H1 (cell line): Measurements from ENCODE around the gene PSMD5. TPM values are rescaled to one million over a fixed set of nuclear protein-coding genes. Genes with fewer than 3 reads are reported as not detected.

Experiments used
- CTCF ChIA-PET: fragments of 300-600 bp; sonication (Branson Sonifier 250); formaldehyde crosslinking; loops from one replicate; lab custom pipeline; 2021; ENCODE audit not compliant: partially characterized antibody; lab: Charles Lee
- POLR2A ChIA-PET: fragments of 300-600 bp; sonication (Branson Sonifier 250); formaldehyde crosslinking; loops from one replicate; lab custom pipeline; 2021; ENCODE audit warnings: inconsistent platforms; ENCODE audit not compliant: partially characterized antibody; lab: Charles Lee
- DNase-seq, 2 experiments: peaks; one replicate each; pipeline versions ENCODE4 v3.0.0 to v3.0.0-alpha.2; 2010 to 2022; ENCODE audit warnings: low spot score in 2 of 2, low read depth in 1 of 2, mixed read lengths in 1 of 2
- FAIRE-seq: peaks from 2 replicates; lab custom pipeline; 2011; peaks lifted over from hg19 to GRCh38; lab: Jason Lieb, UNC
- H2AFZ ChIP-seq: 2 replicates; pipeline ENCODE4 v1.8.1; 2012; ENCODE audit warnings: low read length, inconsistent platforms
- H2AK5ac ChIP-seq: 2 replicates; pipeline ENCODE4 v1.6.1; 2013; ENCODE audit warnings: low read depth, low read length
- H2BK120ac ChIP-seq: replicated peaks from 2 replicates; pipeline ENCODE3; 2013; ENCODE audit warnings: low read depth, low read length, inconsistent platforms
- H2BK12ac ChIP-seq: 2 replicates; pipeline ENCODE4 v1.6.1; 2013; ENCODE audit warnings: low read depth, low read length
- H2BK15ac ChIP-seq: 2 replicates; pipeline ENCODE4 v1.6.1; 2013; ENCODE audit warnings: low read length
- H2BK20ac ChIP-seq: 2 replicates; pipeline ENCODE4 v1.6.1; 2013; ENCODE audit warnings: low read length
- H2BK5ac ChIP-seq: 2 replicates; pipeline ENCODE4 v1.6.1; 2013; ENCODE audit warnings: low read depth, low read length
- H3K14ac ChIP-seq: 2 replicates; pipeline ENCODE4 v1.6.1; 2013; ENCODE audit warnings: inconsistent platforms; ENCODE audit not compliant: insufficient read length
- H3K18ac ChIP-seq: 2 replicates; pipeline ENCODE4 v1.6.1; 2013; ENCODE audit warnings: low read length; ENCODE audit errors: extremely low read depth
- H3K23ac ChIP-seq: 2 replicates; pipeline ENCODE4 v1.6.1; 2013; ENCODE audit warnings: inconsistent platforms; ENCODE audit not compliant: insufficient read length
- H3K23me2 ChIP-seq: 2 replicates; pipeline ENCODE4 v1.6.1; 2013; ENCODE audit warnings: low read depth, low read length
- H3K27ac ChIP-seq: 2 replicates; pipeline ENCODE4 v1.6.1; 2011; ENCODE audit warnings: low read depth, low read length, inconsistent platforms
- H3K27me3 ChIP-seq, 4 experiments: replicated peaks in 1 of 4; 1 replicate in 1 of 4; 2 replicates in 3 of 4; pipeline versions ENCODE4 v1.6.1 to v1.8.1; 2011 to 2013; ENCODE audit warnings: low read length in 3 of 4, mild to moderate bottlenecking in 3 of 4, inconsistent platforms in 2 of 4, mixed read lengths in 2 of 4, moderate library complexity in 1 of 4; ENCODE audit not compliant: control insufficient read depth in 3 of 4, insufficient read depth in 3 of 4; ENCODE audit errors: extremely low read depth in 1 of 4
- H3K36me3 ChIP-seq, 4 experiments: 2 replicates each; pipeline versions ENCODE4 v1.6.1 to v1.8.1; 2011 to 2013; ENCODE audit warnings: mild to moderate bottlenecking in 4 of 4, low read length in 3 of 4, moderate library complexity in 2 of 4, control low read depth in 1 of 4, inconsistent platforms in 1 of 4; ENCODE audit not compliant: insufficient read depth in 4 of 4, control insufficient read depth in 2 of 4
- H3K4ac ChIP-seq: replicated peaks from 2 replicates; pipeline ENCODE3; 2013; ENCODE audit warnings: low read length, low read depth, mixed read lengths, inconsistent platforms; ENCODE audit not compliant: insufficient read length
- H3K4me1 ChIP-seq, 4 experiments: replicated peaks in 1 of 4; 1 replicate in 1 of 4; 2 replicates in 3 of 4; pipeline versions ENCODE4 v1.6.1 to v1.8.1; 2011 to 2013; ENCODE audit warnings: low read length in 3 of 4, inconsistent platforms in 2 of 4, mixed read lengths in 1 of 4; ENCODE audit not compliant: insufficient read depth in 4 of 4, control insufficient read depth in 3 of 4
- H3K4me2 ChIP-seq, 2 experiments: 2 replicates each; pipeline versions ENCODE4 v1.6.1 to v1.8.1; 2011 to 2013; ENCODE audit warnings: low read depth in 2 of 2, low read length in 2 of 2, control low read depth in 1 of 2, inconsistent platforms in 1 of 2, mild to moderate bottlenecking in 1 of 2; ENCODE audit not compliant: insufficient read depth in 1 of 2
- H3K4me3 ChIP-seq, 4 experiments: fragments of 200-600, 300-600 bp in 1 of 4; sonication (generic), shearing (Covaris generic), sonication (Bioruptor Twin) in 1 of 4; 2 replicates each; pipeline versions ENCODE4 v1.5.1 to v1.8.1; 2011 to 2016; ENCODE audit warnings: low read length in 4 of 4, low read depth in 3 of 4, control low read depth in 2 of 4, inconsistent platforms in 2 of 4, mild to moderate bottlenecking in 2 of 4, mixed read lengths in 1 of 4, moderate library complexity in 1 of 4; ENCODE audit not compliant: insufficient read depth in 2 of 4; ENCODE audit errors: extremely low read depth in 1 of 4
- H3K56ac ChIP-seq: replicated peaks from 2 replicates; pipeline ENCODE3; 2013; ENCODE audit warnings: low read depth, mild to moderate bottlenecking, mixed read lengths, low read length, inconsistent platforms; ENCODE audit not compliant: insufficient read length
- H3K79me1 ChIP-seq: 2 replicates; pipeline ENCODE4 v1.6.1; 2013; ENCODE audit warnings: low read depth, low read length, control low read depth
- H3K79me2 ChIP-seq, 2 experiments: 2 replicates each; pipeline versions ENCODE4 v1.6.1 to v1.8.1; 2012 to 2013; ENCODE audit warnings: low read length in 2 of 2, mild to moderate bottlenecking in 2 of 2, inconsistent platforms in 1 of 2; ENCODE audit not compliant: insufficient read depth in 2 of 2, control insufficient read depth in 1 of 2
- H3K9ac ChIP-seq, 4 experiments: replicated peaks in 1 of 4; 1 replicate in 1 of 4; 2 replicates in 3 of 4; pipeline versions ENCODE4 v1.6.1 to v1.8.1; 2011 to 2013; ENCODE audit warnings: low read depth in 3 of 4, low read length in 3 of 4, control low read depth in 2 of 4, mild to moderate bottlenecking in 2 of 4, moderate library complexity in 2 of 4, inconsistent platforms in 1 of 4; ENCODE audit errors: extremely low read depth in 1 of 4
- H3K9me3 ChIP-seq, 2 experiments: 2 replicates each; pipeline versions ENCODE4 v1.6.1 to v1.8.1; 2012 to 2013; ENCODE audit warnings: mild to moderate bottlenecking in 2 of 2, moderate library complexity in 2 of 2, control low read depth in 1 of 2, inconsistent platforms in 1 of 2, low read depth in 1 of 2, low read length in 1 of 2, mixed read lengths in 1 of 2; ENCODE audit not compliant: insufficient read depth in 2 of 2
- H4K20me1 ChIP-seq, 2 experiments: replicated peaks in 1 of 2; 2 replicates each; pipeline versions ENCODE3 to v1.8.1; 2011 to 2013; ENCODE audit warnings: inconsistent platforms in 2 of 2, low read length in 2 of 2, mild to moderate bottlenecking in 1 of 2; ENCODE audit not compliant: insufficient read depth in 2 of 2, control insufficient read depth in 1 of 2
- H4K5ac ChIP-seq: 2 replicates; pipeline ENCODE4 v1.6.1; 2013; ENCODE audit warnings: low read length, low read depth, mixed read lengths, inconsistent platforms; ENCODE audit not compliant: insufficient read length
- H4K8ac ChIP-seq: 2 replicates; pipeline ENCODE4 v1.8.0; 2013; ENCODE audit warnings: mild to moderate bottlenecking, moderate library complexity, low read length, inconsistent platforms; ENCODE audit not compliant: insufficient read depth; ENCODE audit errors: extremely low read depth
- H4K91ac ChIP-seq: replicated peaks from 2 replicates; pipeline ENCODE3; 2013; ENCODE audit warnings: low read length, mixed read lengths, inconsistent platforms; ENCODE audit not compliant: insufficient read length
- FOSL1 ChIP-seq: IDR thresholded peaks from 2 replicates; pipeline ENCODE4 v1.6.1; 2011; ENCODE audit warnings: mild to moderate bottlenecking, low read depth, low read length, moderate library complexity; ENCODE audit not compliant: insufficient read depth
- HDAC6 ChIP-seq: IDR thresholded peaks from one replicate; pipeline ENCODE4 v1.7.1; 2012; ENCODE audit warnings: low read depth, mild to moderate bottlenecking, inconsistent platforms, low read length, moderate library complexity
- JUN ChIP-seq: IDR thresholded peaks from 2 replicates; pipeline ENCODE4 v1.6.1; 2011; ENCODE audit warnings: low read depth, mild to moderate bottlenecking, improper control_type of control experiment, low read length
- NRF1 ChIP-seq: IDR thresholded peaks from 2 replicates; pipeline ENCODE4 v1.6.1; 2011; ENCODE audit warnings: mild to moderate bottlenecking, low read depth, low read length, improper control_type of control experiment
- PHF8 ChIP-seq: fragments of 200-600 bp; sonication (generic); conservative IDR thresholded peaks from 2 replicates; pipeline ENCODE4 v1.7.1; 2012; ENCODE audit warnings: low read depth, mild to moderate bottlenecking, inconsistent platforms, low read length, moderate library complexity
- RBBP5 ChIP-seq: IDR thresholded peaks from 2 replicates; pipeline ENCODE4 v1.7.1; 2012; ENCODE audit warnings: low read depth, mild to moderate bottlenecking, inconsistent platforms, low read length, moderate library complexity, borderline replicate concordance
- RNF2 ChIP-seq: fragments of 200-900, 300-1000 bp; sonication (generic); IDR thresholded peaks from 2 replicates; pipeline ENCODE4 v1.7.1; 2016; ENCODE audit warnings: borderline replicate concordance, low read depth, mild to moderate bottlenecking, antibody characterized with exemption, low read length; ENCODE audit not compliant: poor library complexity, severe bottlenecking; ENCODE audit errors: missing control alignments
- RXRA ChIP-seq: IDR thresholded peaks from 2 replicates; pipeline ENCODE4 v1.6.1; 2011; ENCODE audit warnings: low read depth, mild to moderate bottlenecking, low read length, moderate library complexity; ENCODE audit not compliant: insufficient read depth
- SP4 ChIP-seq: IDR thresholded peaks from 2 replicates; pipeline ENCODE4 v1.6.1; 2012; ENCODE audit warnings: low read length, inconsistent platforms
- SUZ12 ChIP-seq: fragments of 200-600 bp; sonication (generic); IDR thresholded peaks from 2 replicates; pipeline ENCODE4 v1.6.1; 2012; ENCODE audit warnings: mild to moderate bottlenecking, inconsistent platforms, low read length, moderate library complexity, mixed read lengths
- TAF1 ChIP-seq: IDR thresholded peaks from 2 replicates; pipeline ENCODE4 v1.6.1; 2011; ENCODE audit warnings: mild to moderate bottlenecking, low read depth, low read length
- TBP ChIP-seq: IDR thresholded peaks from 2 replicates; pipeline ENCODE4 v1.6.1; 2011; ENCODE audit warnings: low read depth, low read length, improper control_type of control experiment
- WGBS, 2 experiments: shearing (Covaris generic) in 1 of 2; methylation state at CpG; one replicate each; pipeline versions ENCODE4 v1.1.6 to v1.1.7; 2013 to 2015; ENCODE audit warnings: low lambda C conversion rate in 2 of 2, mixed read lengths in 2 of 2, inconsistent platforms in 1 of 2, low coverage in 1 of 2, missing lambda C conversion rate in 1 of 2; ENCODE audit not compliant: insufficient replicate concordance in 2 of 2, insufficient coverage in 1 of 2, insufficient read length in 1 of 2; ENCODE audit errors: extremely low coverage in 1 of 2, missing lambda C conversion rate in 1 of 2; 5-methylcytosine and 5-hydroxymethylcytosine counted together
- polyA plus RNA-seq, 7 experiments: library from polyadenylated mRNA; depleted of rRNA in 3 of 7; stranded (reverse) in 5 of 7; unstranded in 2 of 7; fragments of >200 nt in 5 of 7; fragments of 200-250 nt in 2 of 7; gene quantifications; 1 replicate in 5 of 7; 2 replicates in 1 of 7; 4 replicates in 1 of 7; pipeline versions ENCODE4 v1.2.1 to v1.2.3, GENCODE V29; 2011 to 2013; ENCODE audit warnings: missing spikeins in 2 of 7, mixed read lengths in 2 of 7
- total RNA-seq: library from RNA; stranded (reverse); fragmentation: NEBNext Ultra II Directional; extraction: Animal tissue kit (Norgen Biotek cat#: 25700); gene quantifications from 2 replicates; pipeline ENCODE4 v1.2.1, GENCODE V29; 2021

PSMD5 gene
- total and polyA plus RNA-seq, 2 of the 8 experiments (the other 6 are each of a cell fraction or from before 2014, with no cell fraction given) = 19.2 to 30.5 TPM

DNA sequence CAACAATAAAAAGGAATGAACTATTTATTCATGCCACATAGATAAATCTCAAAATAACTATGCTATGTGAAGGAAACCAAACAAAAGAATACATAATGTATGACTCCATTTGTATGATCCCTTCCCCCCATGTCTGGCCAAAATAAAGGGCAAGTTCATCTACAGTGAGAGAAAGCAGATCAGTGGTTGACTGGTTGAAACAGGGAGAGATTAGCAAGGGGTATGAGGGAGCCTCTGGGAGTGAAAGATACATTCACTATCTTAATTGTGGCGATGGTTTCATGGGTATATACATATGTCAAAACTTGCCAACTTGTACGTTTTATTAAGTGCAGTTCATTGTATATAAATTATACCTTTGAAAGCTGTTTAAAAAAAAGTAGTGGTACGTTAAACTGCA lies 4.8 kb downstream of the PSMD5 start:
- H3K18ac ChIP-seq = no peak overlapping the region
- 94% methylated on average over 3 of the region's 3 CpGs; no CpG with 5 or more reads in 1 of the 2 experiments for WGBS, 2 experiments
- H3K4ac ChIP-seq = no peak overlapping the region
- H3K4me1 ChIP-seq = peaks cover 0 to 5% (median 2%) of the 10 kb centered on the region in 4 experiments; a peak in 2 of 7 replicates
- H2BK20ac ChIP-seq = no peak overlapping the region
- ChIA-PET CTCF (no interaction called here), POLR2A (interaction anchor here (0.9 to 1.3 kb wide), 2 partner anchors 10 to 57 kb away, joined by 3 read pairs; no protein-coding TSS in a partner anchor)
- H2BK120ac ChIP-seq = no peak overlapping the region
- H4K8ac ChIP-seq = no peak overlapping the region
- no peak overlapping the region for H2AK5ac ChIP-seq
- no peak overlapping the region for H3K4me3 ChIP-seq
- no peak overlapping the region for H2BK12ac ChIP-seq
- H3K56ac ChIP-seq = no peak overlapping the region
- H3K14ac ChIP-seq = no peak overlapping the region
- DNase-seq (no peak), FAIRE-seq (no peak)
- no peak overlapping the region for H3K23ac ChIP-seq
- peaks cover 3 to 58% of the 10 kb centered on the region in 2 experiments; a peak in 3 of 4 replicates for H3K79me2 ChIP-seq
- no peak overlapping the region for H3K4me2 ChIP-seq
- H3K36me3 ChIP-seq = peaks cover 1 to 5% (median 3%) of the 10 kb centered on the region in 4 experiments; a peak in 6 of 8 replicates
- H4K91ac ChIP-seq = no peak overlapping the region
- no peak overlapping the region for H2AFZ ChIP-seq
- peaks cover 3% of the 10 kb centered on the region; the same call in 1 of the 2 replicates for H3K79me1 ChIP-seq
- TF ChIP-seq NRF1 = no peak
- TF ChIP-seq RBBP5 = no peak
- no peak for TF ChIP-seq HDAC6
- TF ChIP-seq TAF1 = no peak
- no peak for TF ChIP-seq TBP
- TF ChIP-seq SUZ12 = no peak
- no peak for TF ChIP-seq PHF8
- TF ChIP-seq JUN = no peak
- no peak for TF ChIP-seq SP4
- TF ChIP-seq FOSL1 = no peak
- no peak for TF ChIP-seq RNF2
- TF ChIP-seq RXRA = no peak
- TF ChIP-seq, all 59 proteins: peak for 0
- Histone ChIP-seq H4K20me1 (peaks cover 0 to 2% of the 10 kb centered on the region in 2 experiments), H3K9me3 (no peaks in the 10 kb centered on the region), H3K27me3 (no peaks in the 10 kb centered on the region), H3K23me2 (peaks cover 5% of the 10 kb centered on the region), H3K27ac (no peak overlapping the region), H3K9ac (no peak overlapping the region), H4K5ac (no peak overlapping the region), H2BK5ac (no peak overlapping the region), H2BK15ac (no peak overlapping the region)
